HG02759 (cell line): ENCODE measurements around the gene SH3RF3.

Experiments used
- ATAC-seq: cut with Tn5 transposase; IDR thresholded peaks from one replicate; pipeline ENCODE4 v1.9.1; 2021; ENCODE audit warnings: mild to moderate bottlenecking, moderate library complexity; ENCODE audit not compliant: unreplicated experiment

The SH3RF3 gene

GRCh38 chr2:109322641-109323040 is 193.6 kb downstream of the SH3RF3 start:
- no peak for ATAC-seq

GRCh38 chr2:109324861-109325260 is 195.9 kb downstream of the SH3RF3 start:
- ATAC-seq, result no peak

GRCh38 chr2:109325570-109325969 is 196.6 kb downstream of the SH3RF3 start:
- ATAC-seq, result no peak

DNA sequence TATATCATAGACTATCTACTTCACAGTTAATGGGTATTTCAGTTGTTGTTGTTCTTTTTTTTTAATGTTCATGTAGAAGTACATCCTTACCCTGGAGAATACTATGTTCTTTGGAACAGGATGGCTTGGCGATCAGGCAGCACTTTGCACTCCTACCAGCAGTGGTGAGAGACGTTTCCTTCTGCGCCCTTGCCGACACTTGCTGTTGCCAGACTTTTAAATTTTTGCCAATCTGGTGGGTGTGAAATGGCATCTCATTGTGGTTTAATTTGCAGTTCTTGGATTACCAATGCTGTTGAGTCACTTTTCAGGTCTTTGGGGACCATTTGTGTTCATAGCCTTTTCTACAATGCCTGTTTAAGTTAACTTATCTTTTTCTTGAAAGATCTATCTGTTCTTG is 197.3 kb downstream of the SH3RF3 start:
- ATAC-seq, result no peak

- ATAC-seq, result no peak
These were observed 201.1 kb downstream of the SH3RF3 start for GRCh38 chr2:109330056-109330455.

- ATAC-seq, result no peak
These were observed 202.1 kb downstream of the SH3RF3 start for GRCh38 chr2:109331081-109331480.

DNA sequence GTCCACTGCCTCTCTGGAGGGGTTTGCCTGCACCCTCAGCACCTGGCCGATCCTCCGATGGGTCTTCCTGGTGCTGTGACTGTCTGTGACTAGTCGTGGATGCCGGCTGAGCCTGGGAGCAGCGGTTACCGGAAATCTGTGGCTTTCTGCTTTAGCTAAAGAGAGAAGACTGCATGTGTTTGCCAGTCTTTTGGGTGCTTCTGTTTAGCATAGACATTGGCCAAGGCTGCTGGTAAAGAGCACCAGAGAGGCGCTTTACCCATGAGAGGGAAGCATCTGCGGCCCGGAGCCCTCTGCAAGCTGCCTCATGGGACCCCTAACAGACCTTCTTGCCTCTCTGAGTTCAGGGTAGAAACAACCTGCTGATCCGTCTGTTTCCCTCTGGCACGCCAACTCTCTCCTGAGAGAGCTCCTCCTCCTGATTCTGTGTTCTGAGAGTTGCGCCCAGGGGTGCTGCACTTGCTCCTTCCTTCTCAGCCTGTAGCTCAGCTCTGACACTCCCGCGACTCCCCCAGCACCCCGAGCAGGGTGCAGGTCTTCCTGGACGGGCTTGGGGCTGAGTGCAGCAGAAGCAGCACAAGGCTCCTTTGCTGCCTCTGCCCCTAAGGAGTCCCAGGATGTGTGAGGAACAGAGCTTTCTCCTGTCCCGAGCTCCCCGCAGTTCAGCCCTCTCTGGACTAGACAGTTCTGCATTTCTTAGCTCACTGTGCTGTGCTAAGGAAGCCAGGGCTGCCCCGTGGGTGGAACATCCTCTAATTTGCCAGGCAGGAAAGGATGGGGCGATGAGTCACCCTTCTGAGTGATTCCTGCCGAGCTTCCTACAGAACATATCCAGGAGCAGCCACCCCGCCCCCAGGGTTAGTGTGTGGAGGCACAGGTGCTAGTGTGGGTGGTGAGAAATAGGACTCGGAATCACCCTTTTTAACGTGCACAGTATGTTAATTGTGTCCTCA is 203.2 kb downstream of the SH3RF3 start:
- peak; percentile 45 for ATAC-seq

DNA sequence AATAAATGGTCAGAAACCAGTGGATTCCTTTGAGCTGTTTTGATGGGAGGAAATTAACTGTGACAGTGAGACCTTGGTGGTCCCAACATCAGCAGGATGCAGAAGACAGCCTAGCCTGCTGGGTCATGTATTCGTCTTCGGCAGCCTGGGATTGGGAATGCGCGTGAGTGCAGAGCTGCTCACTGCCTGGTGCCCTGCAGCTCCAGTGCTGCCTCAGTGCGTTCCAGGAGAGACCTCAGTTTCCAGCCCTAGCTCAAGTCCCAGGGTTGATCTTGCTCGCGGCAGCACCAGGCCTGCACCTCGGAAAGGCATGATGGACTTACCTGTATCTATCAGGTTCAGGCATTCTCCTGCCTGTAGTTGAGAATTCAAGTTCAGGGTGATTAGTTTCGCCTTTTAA is 203.9 kb downstream of the SH3RF3 start:
- ATAC-seq, result no peak

DNA sequence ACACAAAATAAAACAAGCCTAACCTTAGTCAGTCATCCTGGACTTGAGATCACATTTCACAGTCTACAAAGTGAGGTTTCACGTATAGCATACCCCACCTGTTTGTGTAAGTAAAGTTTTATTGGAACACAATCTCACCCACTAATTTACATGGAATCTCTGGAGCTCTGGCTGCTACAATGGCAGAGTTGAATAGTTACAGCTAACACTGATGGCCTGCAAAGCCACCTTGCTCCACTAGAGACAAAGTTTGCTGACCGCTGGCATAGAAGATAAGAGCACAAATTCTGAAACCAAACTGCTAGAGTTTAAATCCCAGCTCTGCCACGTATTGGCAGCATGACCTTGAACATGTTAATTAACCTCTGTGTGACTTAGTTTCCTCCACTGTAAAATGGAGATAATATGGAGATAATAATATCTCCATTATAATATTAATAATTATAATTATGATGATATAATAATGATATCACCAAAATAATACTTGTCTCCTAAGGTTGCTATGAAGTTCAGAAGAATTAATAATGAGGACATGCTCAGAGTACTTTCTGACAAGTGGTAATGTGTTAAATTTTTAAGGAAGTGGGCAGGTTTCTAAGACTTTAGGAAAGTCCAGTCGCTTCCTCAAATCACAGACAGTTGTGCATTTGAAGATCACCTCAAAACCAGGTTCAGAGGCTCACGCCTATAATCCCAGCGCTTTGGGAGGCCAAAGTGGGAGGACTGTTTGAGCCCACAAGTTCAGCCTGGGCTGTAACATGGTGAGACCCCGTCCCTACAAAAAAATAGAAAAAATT is 204.6 kb downstream of the SH3RF3 start:
- no peak for ATAC-seq

GRCh38 chr2:109335631-109336176 is 206.7 kb downstream of the SH3RF3 start:
- no peak for ATAC-seq

GRCh38 chr2:109336296-109336695 is 207.3 kb downstream of the SH3RF3 start:
- no peak for ATAC-seq

DNA sequence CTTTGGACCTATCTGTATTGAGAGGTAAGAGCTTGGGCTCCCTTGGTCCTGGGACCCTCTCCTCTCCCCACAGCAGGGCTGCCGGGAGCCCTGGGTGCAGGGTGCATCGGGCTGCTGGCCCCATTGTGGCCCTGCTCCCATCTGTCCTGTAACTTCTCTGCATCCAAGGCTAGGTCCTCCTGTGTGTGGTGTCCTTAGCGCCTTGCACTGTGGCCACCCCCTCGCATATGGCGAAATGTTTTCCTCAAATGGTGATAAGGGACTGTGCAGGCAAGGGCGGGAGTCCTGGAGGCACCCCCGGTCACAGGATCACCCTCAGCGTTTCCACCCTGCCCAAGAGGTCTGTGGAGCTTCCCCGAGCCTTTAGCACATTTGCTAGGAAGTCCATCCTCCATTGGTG is 208.2 kb downstream of the SH3RF3 start:
- ATAC-seq, result no peak

DNA sequence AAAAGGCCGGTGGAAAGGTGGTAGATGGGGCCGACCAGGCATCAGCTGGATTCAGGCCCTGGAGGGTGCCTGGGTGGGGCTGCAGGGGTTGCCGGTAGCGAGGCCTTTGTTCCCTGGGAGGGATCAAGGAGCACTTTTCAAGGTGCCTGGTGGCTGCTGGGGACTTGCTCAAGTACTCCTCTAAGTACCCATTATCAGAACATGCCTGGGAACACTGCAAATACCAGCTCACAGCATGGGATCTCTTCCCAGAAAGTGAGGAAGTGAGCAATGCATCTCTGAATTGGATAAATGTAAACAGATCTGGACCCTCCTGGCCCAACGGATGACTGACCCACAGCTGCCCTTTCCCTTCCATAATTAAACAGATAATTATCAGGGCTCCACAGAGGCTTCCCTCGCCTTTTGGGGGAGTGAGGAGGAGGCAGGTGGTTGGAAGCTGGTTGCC is 210.5 kb downstream of the SH3RF3 start:
- no peak for ATAC-seq

DNA sequence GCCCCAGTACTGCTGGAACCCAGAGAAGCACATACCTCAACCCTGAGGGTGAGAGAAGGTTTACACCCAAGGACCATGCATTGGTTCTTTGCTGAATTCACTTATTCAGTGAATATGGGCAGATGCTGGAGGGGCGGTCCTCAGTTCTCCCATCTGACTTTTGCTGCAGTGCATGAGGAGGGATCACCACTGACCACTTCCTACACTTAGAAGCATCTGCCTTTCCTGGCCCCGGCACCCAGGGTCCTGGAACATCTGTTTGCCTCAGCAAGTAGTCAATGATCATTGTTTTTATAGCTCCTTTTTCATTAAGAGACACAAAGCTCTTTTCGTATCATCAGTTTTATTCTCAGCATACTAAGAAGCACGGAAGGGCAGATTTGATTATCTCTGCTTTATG is 211.4 kb downstream of the SH3RF3 start:
- ATAC-seq, result no peak

DNA sequence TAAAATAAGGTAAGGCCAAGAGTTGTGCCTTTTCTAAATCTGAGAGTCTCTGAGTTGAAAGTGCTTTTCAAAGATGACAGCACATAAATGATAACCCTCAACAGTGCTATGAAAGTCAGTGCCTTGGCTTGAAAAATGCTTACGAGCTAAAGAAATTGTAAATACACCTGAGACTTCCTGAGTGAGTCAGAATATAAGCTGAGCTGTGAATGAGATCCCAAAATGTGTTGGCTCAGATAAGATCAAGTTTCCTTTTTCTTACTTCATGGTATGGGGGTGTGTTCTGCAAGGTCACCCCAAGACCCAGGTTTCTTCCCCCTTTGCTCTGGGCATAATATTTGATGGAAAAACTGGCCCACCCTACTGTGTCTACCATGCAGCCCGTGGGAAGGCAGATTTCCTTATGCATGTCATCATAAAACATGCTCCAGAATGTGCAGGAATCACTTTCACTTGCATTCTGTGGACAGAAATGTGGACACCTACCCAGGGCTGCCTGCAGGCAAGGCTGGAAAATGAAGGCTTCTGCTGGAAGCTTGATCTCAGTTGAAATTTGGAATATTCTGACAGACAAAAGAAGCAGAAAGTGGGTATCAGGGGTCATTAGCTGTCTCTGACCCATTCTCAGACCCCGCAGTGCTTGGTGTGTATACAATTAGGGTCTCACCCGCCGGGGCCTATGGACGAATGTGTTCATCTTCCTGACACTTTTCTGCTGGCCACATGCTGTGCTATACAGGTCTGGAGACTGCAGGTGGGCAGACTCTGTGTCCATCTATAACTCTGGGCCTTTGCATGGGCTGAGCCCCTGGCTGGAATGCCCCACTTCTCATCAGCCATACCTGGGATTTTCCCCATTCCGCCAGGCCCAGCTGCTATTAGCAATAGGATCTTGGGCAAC is 212.6 kb downstream of the SH3RF3 start:
- no peak for ATAC-seq

GRCh38 chr2:109342256-109342850 is 213.3 kb downstream of the SH3RF3 start:
- no peak for ATAC-seq

DNA sequence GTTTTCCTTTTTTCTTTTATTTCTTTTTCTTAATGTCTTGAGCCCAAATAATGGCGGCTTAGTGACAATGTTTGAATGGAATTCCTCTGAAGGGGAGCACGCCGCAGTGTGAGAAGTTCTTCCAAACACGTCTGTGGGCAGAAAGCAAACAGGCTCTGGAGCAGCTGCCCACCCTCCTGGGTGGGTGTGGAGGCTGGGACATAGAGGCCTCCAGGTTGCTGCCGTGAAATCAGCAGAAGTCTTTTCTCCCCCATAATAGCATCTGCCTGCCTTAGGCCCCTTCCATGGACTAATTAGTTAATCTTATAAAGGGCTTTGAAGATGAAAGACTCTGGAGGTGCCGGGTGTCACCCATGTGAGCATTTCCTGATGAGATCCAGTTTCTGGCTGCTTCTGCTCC is 213.9 kb downstream of the SH3RF3 start:
- no peak for ATAC-seq

- no peak for ATAC-seq
These were observed 214.5 kb downstream of the SH3RF3 start for GRCh38 chr2:109343460-109343859.

DNA sequence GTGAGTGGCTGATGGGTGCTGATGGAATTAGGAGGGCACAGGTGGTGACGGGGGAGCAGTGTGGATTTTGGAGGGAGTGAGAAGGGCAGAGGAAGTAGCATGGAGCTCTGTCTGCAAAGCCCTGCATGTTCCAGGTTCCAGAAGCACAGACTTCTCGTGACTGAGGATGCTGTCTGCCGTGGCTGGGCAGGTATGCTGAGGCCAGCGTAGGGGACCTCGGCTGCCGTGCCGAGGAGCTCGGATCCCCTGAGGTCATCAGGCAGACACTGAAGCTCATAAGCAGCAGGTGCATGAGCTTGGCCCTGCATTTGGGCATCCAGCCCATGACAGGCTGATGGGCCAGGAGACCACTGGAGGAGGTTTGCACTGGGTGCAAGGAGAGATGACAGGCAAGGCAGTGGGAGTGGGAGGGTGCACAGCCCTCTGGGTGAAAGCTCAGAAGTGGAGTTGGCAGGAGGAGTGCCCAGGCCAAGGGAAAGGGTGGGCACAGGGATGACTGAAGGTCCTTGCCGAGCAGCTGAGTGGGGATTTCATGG is 215.3 kb downstream of the SH3RF3 start:
- ATAC-seq, result no peak

DNA sequence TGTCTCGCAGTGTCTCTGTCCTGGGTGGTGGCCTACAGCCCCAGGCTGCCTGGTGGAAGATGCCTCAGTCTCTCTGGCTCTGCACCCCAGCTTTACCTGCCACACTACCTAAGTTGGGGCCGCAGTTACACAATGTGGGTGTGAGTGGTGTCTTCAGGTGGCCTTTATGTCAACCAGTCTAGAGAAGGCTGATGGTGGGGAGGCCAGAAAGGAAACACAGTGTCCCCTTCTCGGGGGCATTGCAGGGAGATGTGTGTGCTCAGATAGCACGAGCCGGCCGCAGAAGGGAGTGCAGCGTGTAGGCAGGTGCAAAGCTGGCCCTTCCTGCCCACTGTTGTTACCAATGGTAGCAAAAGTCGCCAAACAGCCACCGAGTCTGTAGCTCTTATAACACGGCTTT is 216.1 kb downstream of the SH3RF3 start:
- ATAC-seq, result no peak
